NCI-H1417 (cell line): ENCODE results near the gene PRKCB.
A peak's percentile ranks its signal among the peaks of the same experiment; 100 is the strongest.

Experiments
- DNase-seq, 3 experiments: peaks; one replicate each; lab custom pipeline; 2025; lab: John Stamatoyannopoulos, UW

PRKCB gene

DNA sequence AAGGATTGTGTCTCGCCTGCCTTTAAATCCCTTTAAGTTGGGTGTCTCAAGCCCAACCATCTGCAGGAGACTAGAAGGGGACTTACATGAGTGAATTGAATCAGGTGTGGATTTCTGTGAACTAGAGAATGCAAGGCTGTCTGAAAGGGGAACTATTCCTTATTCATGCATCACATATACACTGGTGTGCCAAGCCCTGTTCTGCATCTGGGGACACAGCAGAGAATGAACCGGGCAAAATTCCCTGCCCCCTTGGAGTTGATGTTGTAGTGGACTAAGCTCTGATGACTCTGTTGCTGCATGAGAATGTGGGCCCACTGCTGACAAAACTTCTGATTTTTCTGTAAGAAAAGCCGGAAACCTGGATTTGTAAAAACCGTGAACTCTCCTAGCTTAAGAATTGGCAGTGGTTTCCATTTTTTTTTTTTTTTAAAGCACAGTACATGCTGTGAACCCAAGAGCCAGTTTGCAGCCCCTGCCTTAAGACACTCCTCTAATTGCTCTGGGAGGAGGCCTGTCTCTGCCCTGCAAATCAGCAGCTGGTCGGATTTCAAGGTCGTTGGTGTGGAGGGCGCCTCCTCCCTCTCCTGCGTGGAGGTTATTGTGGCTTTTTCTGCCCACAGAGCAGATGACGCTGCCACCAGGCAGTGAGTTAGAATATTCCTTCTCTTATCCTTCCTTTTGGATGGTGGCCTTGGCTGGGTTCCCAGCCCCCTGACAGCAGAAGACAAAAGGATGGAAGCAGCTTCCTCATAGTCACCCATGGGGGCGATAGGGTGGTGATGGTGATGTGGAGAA is 131.0 kb downstream of the PRKCB start:
- DNase-seq = peak in 1 of 3 experiments; percentile 42

GRCh38 chr16:23967775-23968174 is 132.0 kb downstream of the PRKCB start:
- no peak for DNase-seq

GRCh38 chr16:23968176-23968575 is 132.4 kb downstream of the PRKCB start:
- no peak for DNase-seq

DNA sequence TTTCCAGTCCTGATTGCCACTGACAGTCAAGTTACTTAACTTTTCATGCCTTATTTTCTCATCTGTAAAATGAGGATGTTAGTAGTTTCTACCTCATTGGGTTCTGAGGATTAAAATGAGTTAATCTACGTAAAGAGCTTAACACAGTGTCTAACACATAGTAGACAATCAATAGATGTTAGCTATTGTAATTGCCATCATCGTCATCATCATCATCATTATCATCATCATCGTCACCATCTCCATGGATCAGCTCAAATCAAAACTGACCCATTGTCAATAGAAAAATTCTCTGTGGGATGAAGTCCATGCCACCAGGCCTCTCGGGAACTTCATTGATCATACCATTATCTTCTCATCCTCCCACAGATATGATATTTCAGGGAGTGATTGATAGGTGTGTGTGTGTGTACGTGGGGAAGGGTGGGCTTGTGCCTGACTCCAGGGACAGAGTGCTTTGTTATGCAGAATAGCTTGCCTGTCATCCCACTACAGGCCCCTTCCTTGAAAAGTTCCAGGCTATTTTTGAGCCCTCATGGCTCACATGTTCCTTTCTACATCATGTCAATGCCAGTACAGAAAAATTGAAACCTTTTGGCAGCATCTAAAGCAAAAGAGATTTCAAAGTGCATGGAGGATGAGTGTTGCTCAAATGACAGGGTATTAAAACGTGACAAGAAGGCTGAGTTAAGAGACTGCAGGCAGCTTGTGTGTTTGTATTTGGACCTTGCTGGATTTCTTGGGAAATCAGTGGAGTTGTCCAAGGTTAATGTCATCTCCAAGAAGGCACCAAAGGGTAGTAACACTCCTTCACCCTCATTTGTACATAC is 133.9 kb downstream of the PRKCB start:
- DNase-seq = no peak

GRCh38 chr16:23974223-23974622 is 138.4 kb downstream of the PRKCB start:
- no peak for DNase-seq

- no peak for DNase-seq
These were observed 139.5 kb downstream of the PRKCB start for GRCh38 chr16:23975293-23975692.

- DNase-seq = no peak
These were observed 140.3 kb downstream of the PRKCB start for GRCh38 chr16:23976091-23976490.

- no peak for DNase-seq
These were observed 140.7 kb downstream of the PRKCB start for GRCh38 chr16:23976524-23976923.

DNA sequence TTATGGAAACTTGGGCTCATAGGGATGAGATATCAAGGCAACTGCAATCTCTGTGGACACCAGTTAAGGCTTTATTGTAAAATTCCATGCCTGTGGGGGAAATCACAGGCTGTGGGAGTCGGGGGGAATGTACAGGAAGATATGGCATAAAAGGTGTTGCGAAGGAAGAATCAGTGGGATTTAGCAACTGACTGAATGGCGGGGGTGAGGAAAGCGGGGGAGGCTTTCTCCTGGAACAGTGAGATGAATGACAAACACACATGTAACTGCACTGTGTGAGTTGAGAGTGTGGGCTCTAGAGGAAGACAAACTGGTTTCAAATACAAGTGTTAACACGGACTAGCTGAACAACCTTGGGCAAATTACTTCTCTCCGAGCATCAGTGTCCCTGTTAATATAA is 143.7 kb downstream of the PRKCB start:
- no peak for DNase-seq

DNA sequence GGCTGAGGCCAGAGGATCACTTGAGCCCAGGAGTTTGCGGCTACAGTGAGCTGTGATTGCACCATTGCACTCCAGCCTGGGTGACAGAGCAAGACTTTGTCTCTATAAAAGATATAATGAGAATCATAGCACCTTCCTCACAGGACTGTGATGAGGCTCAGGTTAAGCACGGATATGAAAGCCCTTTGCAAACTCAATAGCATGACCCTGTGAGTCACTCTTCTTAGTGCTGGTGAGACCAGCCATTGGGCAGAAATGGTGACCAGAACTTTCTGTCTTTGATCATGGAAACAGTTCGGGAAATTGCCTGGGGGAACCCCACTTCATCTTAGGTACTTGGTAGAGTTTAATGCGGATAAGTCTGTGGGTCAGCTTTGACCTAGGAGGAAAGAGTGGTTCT is 144.2 kb downstream of the PRKCB start:
- DNase-seq = no peak

- no peak for DNase-seq
These were observed 145.9 kb downstream of the PRKCB start for GRCh38 chr16:23981429-23982399.

DNA sequence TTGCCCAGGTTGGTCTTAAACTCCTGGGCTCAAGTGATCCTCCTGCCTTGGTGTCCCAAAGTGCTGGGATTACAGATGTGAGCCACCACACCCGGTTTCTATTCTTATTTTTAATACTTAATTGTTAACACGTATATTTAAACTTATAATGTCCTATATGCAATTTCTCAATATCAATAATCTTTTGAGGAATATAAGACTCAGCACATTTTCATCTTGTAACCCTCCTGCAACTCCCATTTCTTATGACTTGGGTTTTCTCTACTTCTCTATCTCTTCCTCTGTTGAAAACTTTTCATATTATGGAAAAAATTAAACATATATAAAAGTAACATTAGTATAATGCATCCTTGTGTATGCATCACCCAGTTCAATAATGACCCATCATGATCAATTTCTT is 150.7 kb downstream of the PRKCB start:
- no peak for DNase-seq

GRCh38 chr16:23987443-23987842 is 151.7 kb downstream of the PRKCB start:
- DNase-seq = no peak

DNA sequence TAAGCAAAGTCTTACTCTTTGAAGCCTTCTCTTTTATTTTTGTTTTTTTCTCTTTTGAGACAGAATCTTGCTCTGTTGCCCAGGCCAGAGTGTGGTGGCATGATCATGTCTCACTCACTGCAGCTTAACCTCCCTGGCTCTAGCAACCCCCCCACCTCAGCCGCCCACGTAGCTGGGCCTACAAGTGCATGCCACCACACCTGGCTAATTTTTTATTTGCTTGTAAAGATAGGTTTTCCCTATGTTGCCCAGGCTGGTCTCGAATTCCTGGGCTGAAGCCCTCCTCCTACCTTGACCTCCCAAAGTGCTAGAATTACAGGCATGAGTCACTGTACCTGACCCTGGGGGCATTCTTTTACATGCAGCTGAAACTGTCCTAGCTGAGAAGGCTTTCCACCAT is 154.7 kb downstream of the PRKCB start:
- DNase-seq = no peak

DNA sequence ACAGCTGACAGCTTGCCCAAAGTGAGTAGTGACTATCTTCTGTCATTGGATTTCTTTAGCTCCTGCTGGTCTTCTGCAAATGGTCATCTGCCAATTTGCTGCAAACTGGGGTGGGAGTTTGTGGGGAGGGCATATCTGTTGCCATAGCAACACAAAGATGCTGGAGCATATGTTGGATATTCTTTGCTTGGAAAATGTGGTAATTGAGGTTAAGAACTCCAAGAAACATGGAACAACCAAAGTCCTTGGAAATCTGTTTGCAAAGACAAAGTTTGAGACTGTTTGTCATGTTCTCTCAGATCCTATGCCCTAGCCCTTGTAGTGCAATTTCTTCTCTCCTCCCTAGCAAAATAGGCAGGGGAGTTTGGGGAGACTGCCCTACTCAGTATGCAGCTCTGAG is 155.3 kb downstream of the PRKCB start:
- DNase-seq = no peak

DNA sequence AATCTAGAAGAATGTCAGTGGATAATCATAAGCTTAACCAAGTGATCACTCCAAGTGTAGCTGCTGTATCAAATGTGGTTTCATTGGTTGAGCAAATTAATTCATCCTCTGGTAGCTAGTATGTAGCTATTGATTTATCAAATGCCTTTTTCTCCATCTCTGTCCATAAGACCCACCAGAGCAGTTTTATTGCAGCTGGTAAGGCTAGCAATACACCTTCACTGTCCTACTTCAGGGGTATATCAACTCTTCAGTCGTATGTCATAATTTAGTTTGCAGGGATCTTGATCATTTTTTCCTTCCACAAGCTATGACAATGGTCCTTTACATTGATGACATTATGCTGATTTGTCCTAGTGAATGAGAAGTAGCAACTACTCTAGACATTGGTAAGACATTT is 158.8 kb downstream of the PRKCB start:
- no peak for DNase-seq

DNA sequence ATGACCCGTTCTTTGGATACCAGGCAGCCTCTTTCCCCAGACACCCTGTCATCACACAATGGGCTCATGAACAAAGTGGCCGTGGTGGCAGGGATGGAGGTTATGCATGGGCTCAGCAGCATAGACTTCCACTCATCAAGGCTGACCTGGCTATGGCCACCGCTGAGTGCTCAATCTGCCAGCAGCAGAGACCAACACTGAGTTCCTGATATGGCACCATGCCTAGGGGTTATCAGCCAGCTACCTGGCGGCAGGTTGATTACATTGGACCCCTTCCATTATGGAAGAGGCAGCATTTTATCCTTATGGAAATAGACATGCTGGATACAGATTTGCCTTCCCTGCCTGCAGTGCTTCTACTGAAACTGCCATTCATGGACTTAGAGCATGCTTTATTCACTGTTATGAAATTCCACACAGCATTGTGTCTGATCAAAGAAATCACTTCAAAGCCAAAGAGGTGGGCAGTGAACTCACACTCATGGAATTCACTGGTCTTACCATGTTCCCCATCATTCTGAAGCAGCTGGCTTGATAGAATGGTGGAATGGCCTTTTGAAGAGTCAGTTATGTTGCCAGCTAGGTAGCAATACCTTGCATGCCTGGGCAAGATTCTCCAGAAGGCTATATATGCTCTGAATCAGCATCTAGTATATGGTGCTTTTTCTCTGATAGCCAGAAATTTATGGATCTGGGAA is 160.6 kb downstream of the PRKCB start:
- no peak for DNase-seq

- no peak for DNase-seq
These were observed 163.0 kb downstream of the PRKCB start for GRCh38 chr16:23998771-23999170.

GRCh38 chr16:23999663-24000062 is 163.9 kb downstream of the PRKCB start:
- DNase-seq = no peak

DNA sequence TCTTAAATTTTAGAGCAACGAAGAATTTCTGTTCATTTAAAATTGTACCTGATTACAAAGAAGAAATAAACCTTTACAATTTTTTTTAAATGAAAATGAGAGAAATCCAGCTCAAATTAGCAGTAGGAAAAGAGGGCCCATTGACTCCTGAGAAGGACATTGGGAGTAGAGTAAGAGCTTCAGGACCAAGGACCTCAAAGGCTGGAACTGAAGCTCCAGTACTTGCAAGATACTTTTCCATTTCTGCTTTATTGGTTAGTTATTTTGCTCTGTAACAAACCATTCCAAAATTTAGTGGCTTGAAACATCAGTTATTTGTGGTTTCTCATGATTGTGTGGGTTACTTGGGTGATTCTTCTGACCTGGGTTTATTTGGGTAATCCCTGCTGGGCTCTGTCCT is 165.9 kb downstream of the PRKCB start:
- DNase-seq = no peak

GRCh38 chr16:24002619-24003018 is 166.8 kb downstream of the PRKCB start:
- DNase-seq = no peak

- no peak for DNase-seq
These were observed 169.8 kb downstream of the PRKCB start for GRCh38 chr16:24005577-24005976.
